Testis (tissue), 2 donors: ENCODE measurements around the gene EIF5B.

Experiments
- POLR2A ChIP-seq: fragments of 450-650 bp; IDR thresholded peaks from one replicate; pipeline ENCODE4 v1.6.1; 2017; ENCODE audit warnings: antibody characterized with exemption, mild to moderate bottlenecking, moderate library complexity
- TF ChIP-seq, protein P1 (sequence below), 3 experiments: fragments of 450-650 bp in 2 of 3; fragments of 200-600 bp in 1 of 3; sonication (generic) in 1 of 3; IDR thresholded peaks; one replicate each; pipeline ENCODE4 v1.5.1; 2016 to 2019; ENCODE audit warnings: antibody characterized with exemption in 3 of 3, mild to moderate bottlenecking in 2 of 3, moderate library complexity in 1 of 3

DNA sequence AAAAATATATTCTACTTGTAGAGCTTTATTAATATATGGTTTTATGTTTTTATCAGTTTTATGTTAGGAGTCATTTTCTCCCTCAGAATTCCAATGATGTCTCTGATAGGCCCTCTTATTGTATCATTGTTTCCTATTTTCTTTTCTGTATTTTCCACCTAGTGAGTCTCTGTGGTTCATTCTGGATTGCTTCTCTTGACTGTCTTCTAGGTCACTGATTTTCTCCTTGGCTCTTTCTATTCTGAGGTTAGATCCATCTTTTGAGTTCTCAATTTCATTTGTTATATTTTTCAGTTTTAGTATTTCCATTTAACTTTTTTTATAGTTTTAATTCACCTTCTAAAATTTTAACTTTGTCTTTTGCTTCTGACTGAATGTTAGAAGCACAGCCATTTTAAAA lies 37.6 kb downstream of the EIF5B start:
- TF ChIP-seq, protein P1, sequence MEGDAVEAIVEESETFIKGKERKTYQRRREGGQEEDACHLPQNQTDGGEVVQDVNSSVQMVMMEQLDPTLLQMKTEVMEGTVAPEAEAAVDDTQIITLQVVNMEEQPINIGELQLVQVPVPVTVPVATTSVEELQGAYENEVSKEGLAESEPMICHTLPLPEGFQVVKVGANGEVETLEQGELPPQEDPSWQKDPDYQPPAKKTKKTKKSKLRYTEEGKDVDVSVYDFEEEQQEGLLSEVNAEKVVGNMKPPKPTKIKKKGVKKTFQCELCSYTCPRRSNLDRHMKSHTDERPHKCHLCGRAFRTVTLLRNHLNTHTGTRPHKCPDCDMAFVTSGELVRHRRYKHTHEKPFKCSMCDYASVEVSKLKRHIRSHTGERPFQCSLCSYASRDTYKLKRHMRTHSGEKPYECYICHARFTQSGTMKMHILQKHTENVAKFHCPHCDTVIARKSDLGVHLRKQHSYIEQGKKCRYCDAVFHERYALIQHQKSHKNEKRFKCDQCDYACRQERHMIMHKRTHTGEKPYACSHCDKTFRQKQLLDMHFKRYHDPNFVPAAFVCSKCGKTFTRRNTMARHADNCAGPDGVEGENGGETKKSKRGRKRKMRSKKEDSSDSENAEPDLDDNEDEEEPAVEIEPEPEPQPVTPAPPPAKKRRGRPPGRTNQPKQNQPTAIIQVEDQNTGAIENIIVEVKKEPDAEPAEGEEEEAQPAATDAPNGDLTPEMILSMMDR (IDR thresholded peaks at IDR 0.05) = no peak
- TF ChIP-seq POLR2A = no peak
